LNCaP clone FGC (cell line): ENCODE data around the gene RGS14.

ENCODE experiments used
- DNase-seq: peaks from one replicate; pipeline ENCODE4 v3.0.0-alpha.2; 2011; ENCODE audit warnings: low read depth
- H3K4me3 ChIP-seq: 2 replicates; pipeline ENCODE4 v1.5.1; 2011; ENCODE audit warnings: mild to moderate bottlenecking, low read depth, low read length, control low read depth
- CTCF ChIP-seq: IDR thresholded peaks from 2 replicates; pipeline ENCODE4 v1.5.1; 2012; ENCODE audit warnings: mild to moderate bottlenecking; ENCODE audit not compliant: control insufficient read depth, insufficient read depth; ENCODE audit errors: extremely low read depth

RGS14 gene

GRCh38 chr5:177386542-177386941 is 28.8 kb downstream of the RGS14 start:
- no peak for DNase-seq
- H3K4me3 ChIP-seq, result no peak overlapping the region
- TF ChIP-seq CTCF, result no peak

- no peak for TF ChIP-seq CTCF
- no peak overlapping the region for H3K4me3 ChIP-seq
- DNase-seq, result no peak
These were observed 29.7 kb downstream of the RGS14 start for GRCh38 chr5:177387405-177387804.

GRCh38 chr5:177388521-177389052 is 30.9 kb downstream of the RGS14 start:
- DNase-seq, result no peak
- H3K4me3 ChIP-seq, result no peak overlapping the region
- no peak for TF ChIP-seq CTCF

GRCh38 chr5:177389241-177390169 is 31.8 kb downstream of the RGS14 start:
- H3K4me3 ChIP-seq, result no peak overlapping the region
- DNase-seq, result no peak
- no peak for TF ChIP-seq CTCF

- TF ChIP-seq CTCF, result peak; percentile 94
- DNase-seq, result peak; percentile 75
- H3K4me3 ChIP-seq, result no peak overlapping the region
These were observed 32.9 kb downstream of the RGS14 start for GRCh38 chr5:177390363-177391300.

GRCh38 chr5:177392765-177393164 is 35.0 kb downstream of the RGS14 start:
- no peak for DNase-seq
- H3K4me3 ChIP-seq, result no peak overlapping the region
- no peak for TF ChIP-seq CTCF
